GM12878 (cell line): ENCODE data around the gene FBXW7.

Experiments used
- EZH2 ChIP-seq: IDR thresholded peaks from 2 replicates; pipeline ENCODE4 v1.6.1; 2012; ENCODE audit warnings: low read depth, mild to moderate bottlenecking, control low read depth, inconsistent platforms, low read length, borderline replicate concordance; ENCODE audit not compliant: control insufficient read depth
- NRF1 ChIP-seq: conservative IDR thresholded peaks from 2 replicates; pipeline ENCODE4 v1.6.1; 2011; ENCODE audit warnings: mild to moderate bottlenecking, low read depth, low read length, improper control_type of control experiment
- POLR2A ChIP-seq: IDR thresholded peaks from 2 replicates; pipeline ENCODE4 v1.6.1; 2011; ENCODE audit warnings: low read depth, mild to moderate bottlenecking, low read length
- TF ChIP-seq, protein P1 (sequence below), 3 experiments: IDR thresholded peaks in 2 of 3; conservative IDR thresholded peaks in 1 of 3; 2 replicates each; pipeline ENCODE4 v1.5.1; 2011; ENCODE audit warnings: low read depth in 3 of 3, low read length in 3 of 3, mild to moderate bottlenecking in 3 of 3, control low read depth in 2 of 3, moderate library complexity in 2 of 3, inconsistent platforms in 1 of 3, mixed read lengths in 1 of 3; ENCODE audit not compliant: control insufficient read depth in 2 of 3, insufficient read depth in 1 of 3; ENCODE audit errors: extremely low read depth in 1 of 3
- TF ChIP-seq, protein P2 (sequence below): IDR thresholded peaks from 2 replicates; pipeline ENCODE4 v1.6.1; 2012; ENCODE audit warnings: low read depth, low read length, improper control_type of control experiment
- TF ChIP-seq, protein P3 (sequence below): fragments of 450-650 bp; IDR thresholded peaks from 2 replicates; pipeline ENCODE4 v1.6.1; 2017; ENCODE audit warnings: mild to moderate bottlenecking, low read depth, inconsistent platforms; ENCODE audit not compliant: poor library complexity, severe bottlenecking

GRCh38 chr4:152510349-152511147 is 25.3 kb downstream of the FBXW7 start:
- TF ChIP-seq, protein P1, sequence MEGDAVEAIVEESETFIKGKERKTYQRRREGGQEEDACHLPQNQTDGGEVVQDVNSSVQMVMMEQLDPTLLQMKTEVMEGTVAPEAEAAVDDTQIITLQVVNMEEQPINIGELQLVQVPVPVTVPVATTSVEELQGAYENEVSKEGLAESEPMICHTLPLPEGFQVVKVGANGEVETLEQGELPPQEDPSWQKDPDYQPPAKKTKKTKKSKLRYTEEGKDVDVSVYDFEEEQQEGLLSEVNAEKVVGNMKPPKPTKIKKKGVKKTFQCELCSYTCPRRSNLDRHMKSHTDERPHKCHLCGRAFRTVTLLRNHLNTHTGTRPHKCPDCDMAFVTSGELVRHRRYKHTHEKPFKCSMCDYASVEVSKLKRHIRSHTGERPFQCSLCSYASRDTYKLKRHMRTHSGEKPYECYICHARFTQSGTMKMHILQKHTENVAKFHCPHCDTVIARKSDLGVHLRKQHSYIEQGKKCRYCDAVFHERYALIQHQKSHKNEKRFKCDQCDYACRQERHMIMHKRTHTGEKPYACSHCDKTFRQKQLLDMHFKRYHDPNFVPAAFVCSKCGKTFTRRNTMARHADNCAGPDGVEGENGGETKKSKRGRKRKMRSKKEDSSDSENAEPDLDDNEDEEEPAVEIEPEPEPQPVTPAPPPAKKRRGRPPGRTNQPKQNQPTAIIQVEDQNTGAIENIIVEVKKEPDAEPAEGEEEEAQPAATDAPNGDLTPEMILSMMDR (IDR thresholded peaks at IDR 0.05 in 2 of 3, conservative IDR thresholded peaks at IDR 0.05 in 1 of 3; ENCODE audit: control insufficient read depth in 2 of 3, extremely low read depth in 1 of 3, insufficient read depth in 1 of 3, low read depth in 3 of 3, low read length in 3 of 3), result no peak
- TF ChIP-seq, protein P2, sequence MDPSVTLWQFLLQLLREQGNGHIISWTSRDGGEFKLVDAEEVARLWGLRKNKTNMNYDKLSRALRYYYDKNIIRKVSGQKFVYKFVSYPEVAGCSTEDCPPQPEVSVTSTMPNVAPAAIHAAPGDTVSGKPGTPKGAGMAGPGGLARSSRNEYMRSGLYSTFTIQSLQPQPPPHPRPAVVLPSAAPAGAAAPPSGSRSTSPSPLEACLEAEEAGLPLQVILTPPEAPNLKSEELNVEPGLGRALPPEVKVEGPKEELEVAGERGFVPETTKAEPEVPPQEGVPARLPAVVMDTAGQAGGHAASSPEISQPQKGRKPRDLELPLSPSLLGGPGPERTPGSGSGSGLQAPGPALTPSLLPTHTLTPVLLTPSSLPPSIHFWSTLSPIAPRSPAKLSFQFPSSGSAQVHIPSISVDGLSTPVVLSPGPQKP, result no peak
- TF ChIP-seq EZH2 (no peak), POLR2A (no peak), NRF1 (no peak)
- TF ChIP-seq, protein P3, sequence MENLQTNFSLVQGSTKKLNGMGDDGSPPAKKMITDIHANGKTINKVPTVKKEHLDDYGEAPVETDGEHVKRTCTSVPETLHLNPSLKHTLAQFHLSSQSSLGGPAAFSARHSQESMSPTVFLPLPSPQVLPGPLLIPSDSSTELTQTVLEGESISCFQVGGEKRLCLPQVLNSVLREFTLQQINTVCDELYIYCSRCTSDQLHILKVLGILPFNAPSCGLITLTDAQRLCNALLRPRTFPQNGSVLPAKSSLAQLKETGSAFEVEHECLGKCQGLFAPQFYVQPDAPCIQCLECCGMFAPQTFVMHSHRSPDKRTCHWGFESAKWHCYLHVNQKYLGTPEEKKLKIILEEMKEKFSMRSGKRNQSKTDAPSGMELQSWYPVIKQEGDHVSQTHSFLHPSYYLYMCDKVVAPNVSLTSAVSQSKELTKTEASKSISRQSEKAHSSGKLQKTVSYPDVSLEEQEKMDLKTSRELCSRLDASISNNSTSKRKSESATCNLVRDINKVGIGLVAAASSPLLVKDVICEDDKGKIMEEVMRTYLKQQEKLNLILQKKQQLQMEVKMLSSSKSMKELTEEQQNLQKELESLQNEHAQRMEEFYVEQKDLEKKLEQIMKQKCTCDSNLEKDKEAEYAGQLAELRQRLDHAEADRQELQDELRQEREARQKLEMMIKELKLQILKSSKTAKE, result no peak
